Calu3 (cell line): ENCODE results near the gene B3GLCT. TPM values are rescaled to one million over a fixed set of nuclear protein-coding genes. Genes with fewer than 3 reads are reported as not detected.
"Not testable (repeated sequence)": the region's sequence is repeated elsewhere in the genome, so short reads cannot be mapped to it uniquely, and the experiment has no call there.

Experiments used
- BruUV-seq: library from RNA; stranded (reverse); fragments of 400-500 nt; replicated peaks from 2 replicates; lab custom pipeline; 2021; lab: Mats Ljungman, UMichigan
- CTCF ChIA-PET: fragments of 300-600 bp; sonication (Branson Sonifier 250); formaldehyde crosslinking; loops from one replicate; lab custom pipeline; 2022; ENCODE audit warnings: antibody characterized with exemption; lab: Charles Lee
- DNase-seq: peaks from one replicate; pipeline ENCODE4 v3.0.0; 2022
- H3K27ac Mint-ChIP-seq: one replicate; pipeline ENCODE4 v1.8.0; 2022; ENCODE audit warnings: mixed read lengths; ENCODE audit not compliant: unreplicated experiment
- H3K27me3 Mint-ChIP-seq: one replicate; pipeline ENCODE4 v1.8.0; 2022; ENCODE audit warnings: mixed read lengths; ENCODE audit not compliant: unreplicated experiment
- H3K36me3 Mint-ChIP-seq: one replicate; pipeline ENCODE4 v1.8.0; 2022; ENCODE audit warnings: mild to moderate bottlenecking, moderate library complexity, mixed read lengths; ENCODE audit not compliant: insufficient read depth, unreplicated experiment
- H3K4me1 Mint-ChIP-seq: one replicate; pipeline ENCODE4 v1.8.0; 2022; ENCODE audit warnings: mild to moderate bottlenecking, low read depth, mixed read lengths; ENCODE audit not compliant: unreplicated experiment
- H3K4me3 Mint-ChIP-seq: one replicate; pipeline ENCODE4 v1.8.0; 2022; ENCODE audit warnings: mild to moderate bottlenecking, low read depth, moderate library complexity, mixed read lengths; ENCODE audit not compliant: unreplicated experiment
- H3K9me3 Mint-ChIP-seq: one replicate; pipeline ENCODE4 v1.8.0; 2022; ENCODE audit warnings: low read depth, mixed read lengths; ENCODE audit not compliant: unreplicated experiment
- intact Hi-C: fragments of 100-400 bp; cut with micrococcal nuclease; formaldehyde crosslinking; loops from one replicate; pipeline ENCODE4 v1.10.0; 2022; ENCODE audit not compliant: unreplicated experiment
- total RNA-seq: library from RNA; stranded (reverse); gene quantifications from 2 replicates; pipeline ENCODE4 v1.2.3, GENCODE V29; 2022
- TF ChIP-seq, protein P1 (sequence below): fragments of 200-600 bp; IDR thresholded peaks from one replicate; pipeline ENCODE4 v1.8.0; 2022; ENCODE audit warnings: antibody characterized with exemption; ENCODE audit not compliant: unreplicated experiment

B3GLCT gene
- total RNA-seq, 1 experiment from 2014 or later: 5.1 TPM

DNA sequence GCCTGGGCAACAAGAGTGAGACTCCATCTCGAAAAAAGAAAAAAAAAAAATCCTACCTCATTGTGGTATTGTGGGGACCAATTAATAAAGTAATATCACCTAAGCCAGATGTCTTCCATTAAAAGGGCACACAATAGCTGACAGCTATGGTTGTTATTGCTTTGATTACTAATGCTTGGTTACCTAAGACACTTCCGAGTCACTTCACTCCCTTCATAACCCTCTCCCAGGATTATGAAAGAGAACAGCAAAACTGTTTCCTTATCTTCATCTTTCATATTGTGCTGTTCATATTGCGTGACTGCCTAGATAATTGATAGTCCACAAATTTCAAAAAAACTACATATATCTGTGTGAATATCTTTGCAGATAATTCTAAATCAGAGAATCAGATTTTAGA, 27.8 kb upstream of the B3GLCT start:
- CTCF ChIA-PET: no interaction called here
- TF ChIP-seq, protein P1, sequence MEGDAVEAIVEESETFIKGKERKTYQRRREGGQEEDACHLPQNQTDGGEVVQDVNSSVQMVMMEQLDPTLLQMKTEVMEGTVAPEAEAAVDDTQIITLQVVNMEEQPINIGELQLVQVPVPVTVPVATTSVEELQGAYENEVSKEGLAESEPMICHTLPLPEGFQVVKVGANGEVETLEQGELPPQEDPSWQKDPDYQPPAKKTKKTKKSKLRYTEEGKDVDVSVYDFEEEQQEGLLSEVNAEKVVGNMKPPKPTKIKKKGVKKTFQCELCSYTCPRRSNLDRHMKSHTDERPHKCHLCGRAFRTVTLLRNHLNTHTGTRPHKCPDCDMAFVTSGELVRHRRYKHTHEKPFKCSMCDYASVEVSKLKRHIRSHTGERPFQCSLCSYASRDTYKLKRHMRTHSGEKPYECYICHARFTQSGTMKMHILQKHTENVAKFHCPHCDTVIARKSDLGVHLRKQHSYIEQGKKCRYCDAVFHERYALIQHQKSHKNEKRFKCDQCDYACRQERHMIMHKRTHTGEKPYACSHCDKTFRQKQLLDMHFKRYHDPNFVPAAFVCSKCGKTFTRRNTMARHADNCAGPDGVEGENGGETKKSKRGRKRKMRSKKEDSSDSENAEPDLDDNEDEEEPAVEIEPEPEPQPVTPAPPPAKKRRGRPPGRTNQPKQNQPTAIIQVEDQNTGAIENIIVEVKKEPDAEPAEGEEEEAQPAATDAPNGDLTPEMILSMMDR: no peak

DNA sequence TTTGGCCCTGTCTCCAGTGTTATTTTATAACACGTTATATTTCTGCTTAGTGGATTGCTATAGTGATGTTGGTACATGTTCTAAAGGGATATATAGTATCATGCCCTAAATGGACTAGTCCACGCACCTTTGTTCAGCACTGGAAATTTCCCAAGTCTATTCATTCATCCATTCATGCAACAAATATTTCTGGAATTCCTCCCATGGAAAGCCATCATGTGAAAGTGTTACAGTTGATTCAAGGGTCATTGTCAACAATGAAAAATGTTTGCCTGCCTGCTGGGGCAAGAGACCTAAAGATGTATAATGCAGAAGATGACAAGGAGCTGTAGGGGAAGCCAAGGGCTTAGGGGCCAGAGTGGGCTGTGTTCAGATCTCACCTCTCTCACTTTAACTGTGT, 27.2 kb upstream of the B3GLCT start:
- intact Hi-C loops: no loop called here
- no peak overlapping the region for H3K27ac Mint-ChIP-seq
- CTCF ChIA-PET: no interaction called here

More for the DNA sequence above, 27.8 kb upstream of the B3GLCT start:
- no TSS peak for BruUV-seq
- H3K9me3 Mint-ChIP-seq: no peaks in the 10 kb centered on the region
- no peaks in the 10 kb centered on the region for H3K36me3 Mint-ChIP-seq
- DNase-seq: no peak
- no peaks in the 10 kb centered on the region for H3K27me3 Mint-ChIP-seq
- H3K27ac Mint-ChIP-seq: no peak overlapping the region
- no peak overlapping the region for H3K4me3 Mint-ChIP-seq
- intact Hi-C loops: no loop called here
- peaks cover 22% of the 10 kb centered on the region for H3K4me1 Mint-ChIP-seq

DNA sequence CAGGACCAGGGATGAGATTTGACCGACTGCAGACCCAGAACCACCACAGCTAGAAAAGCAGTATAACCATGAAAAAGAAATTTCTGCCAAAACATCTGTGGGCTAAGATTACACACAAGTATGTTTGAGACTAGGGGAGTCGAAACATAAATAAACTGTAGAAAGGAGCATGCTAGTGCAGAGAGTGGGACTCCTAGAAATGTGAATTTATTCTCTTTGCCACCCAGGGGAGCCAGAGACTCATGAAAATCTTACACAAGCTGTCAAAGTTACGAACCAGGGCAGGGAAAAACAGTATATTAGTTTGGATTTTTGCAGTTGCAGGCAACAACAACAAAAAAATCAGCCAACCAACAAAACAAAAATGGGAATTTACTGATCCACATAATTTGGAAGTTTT, 25.8 kb upstream of the B3GLCT start:
- H3K36me3 Mint-ChIP-seq: no peaks in the 10 kb centered on the region
- no TSS peak for BruUV-seq
- CTCF ChIA-PET: no interaction called here
- no peak overlapping the region for H3K27ac Mint-ChIP-seq
- peaks cover 7% of the 10 kb centered on the region for H3K9me3 Mint-ChIP-seq
- no peak overlapping the region for H3K4me3 Mint-ChIP-seq
- DNase-seq: no peak
- TF ChIP-seq, protein P1: no peak
- peaks cover 16% of the 10 kb centered on the region for H3K4me1 Mint-ChIP-seq
- intact Hi-C loops: no loop called here
- no peaks in the 10 kb centered on the region for H3K27me3 Mint-ChIP-seq

More for the DNA sequence above, 27.2 kb upstream of the B3GLCT start:
- no TSS peak for BruUV-seq
- Mint-ChIP-seq H3K36me3 (no peaks in the 10 kb centered on the region), H3K4me3 (no peak overlapping the region), H3K27me3 (no peaks in the 10 kb centered on the region), H3K9me3 (peaks cover 4% of the 10 kb centered on the region), H3K4me1 (peaks cover 22% of the 10 kb centered on the region)
- no peak for DNase-seq
- TF ChIP-seq, protein P1: no peak

DNA sequence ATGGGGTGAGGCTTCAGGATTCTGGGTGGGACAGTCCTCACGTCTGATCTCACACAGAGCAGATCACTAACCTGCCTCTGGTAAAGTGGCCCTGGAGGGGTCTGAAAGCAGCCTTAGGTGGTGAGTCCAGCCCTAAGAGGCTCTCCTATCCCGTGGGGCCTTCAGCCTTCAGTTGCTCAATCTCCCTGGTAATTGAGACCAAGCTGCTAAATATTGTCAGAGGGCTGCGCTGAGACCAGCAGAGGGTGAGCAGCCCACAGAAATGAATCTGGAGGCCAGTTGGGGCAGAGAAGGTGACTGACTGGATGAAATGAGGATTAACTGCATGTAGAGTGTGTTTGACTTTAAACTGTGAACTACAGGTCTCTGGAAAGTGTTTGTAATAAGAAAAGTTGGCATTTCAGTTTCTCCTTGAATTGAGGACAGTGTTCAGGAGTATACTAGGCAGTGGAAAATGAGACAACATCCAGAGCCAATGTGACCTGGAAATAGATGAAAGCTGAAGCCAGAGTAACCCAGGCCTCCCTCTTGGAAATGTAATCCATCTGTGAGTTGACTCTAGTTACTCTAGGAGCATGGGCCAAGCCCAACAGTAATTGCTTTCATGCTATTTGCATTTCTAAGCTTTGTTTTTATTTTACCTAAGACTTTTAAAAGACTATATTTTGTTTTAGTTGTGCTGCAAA, 23.8 kb upstream of the B3GLCT start:
- H3K4me3 Mint-ChIP-seq: no peak overlapping the region
- no peak overlapping the region for H3K27ac Mint-ChIP-seq
- no peaks in the 10 kb centered on the region for H3K36me3 Mint-ChIP-seq
- peaks cover 7% of the 10 kb centered on the region for H3K9me3 Mint-ChIP-seq
- TF ChIP-seq, protein P1: no peak
- H3K4me1 Mint-ChIP-seq: peaks cover 15% of the 10 kb centered on the region
- no peak for DNase-seq
- BruUV-seq: no TSS peak
- CTCF ChIA-PET: no interaction called here
- H3K27me3 Mint-ChIP-seq: no peaks in the 10 kb centered on the region
- intact Hi-C loops: no loop called here

DNA sequence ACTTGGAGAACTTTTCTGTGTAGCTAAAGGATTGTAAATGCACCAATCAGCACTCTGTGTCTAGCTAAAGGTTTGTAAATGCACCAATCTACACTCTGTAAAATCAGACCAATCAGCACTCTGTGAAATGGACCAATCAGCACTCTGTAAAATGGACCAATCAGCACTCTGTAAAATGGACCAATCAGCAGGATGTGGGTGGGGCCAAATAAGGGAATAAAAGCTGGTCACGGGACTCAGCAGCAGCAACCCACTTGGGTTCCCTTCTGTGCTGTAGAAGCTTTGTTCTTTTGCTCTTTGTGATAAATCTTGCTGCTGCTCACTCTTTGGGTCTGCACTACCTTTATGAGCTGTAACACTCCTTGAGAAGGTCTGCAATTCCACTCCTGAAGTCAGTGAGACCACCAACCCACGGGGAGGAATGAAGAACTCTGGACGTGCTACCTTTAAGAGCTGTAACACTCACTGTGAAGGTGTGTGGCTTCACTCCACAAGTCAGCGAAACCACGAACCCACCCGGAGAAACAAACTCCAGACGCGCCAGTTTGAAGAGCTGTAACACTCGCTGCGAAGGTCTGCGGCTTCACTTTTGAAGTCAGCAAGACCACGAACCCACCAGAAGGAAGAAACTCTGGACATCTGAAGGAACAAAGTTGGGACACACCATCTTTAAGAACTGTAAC, 21.8 kb upstream of the B3GLCT start:
- intact Hi-C loops: not testable (repeated sequence)

More for the DNA sequence above, 21.8 kb upstream of the B3GLCT start:
- H3K4me1 Mint-ChIP-seq, H3K4me3 Mint-ChIP-seq, H3K9me3 Mint-ChIP-seq, CTCF ChIA-PET, H3K27ac Mint-ChIP-seq, BruUV-seq, DNase-seq, H3K36me3 Mint-ChIP-seq, H3K27me3 Mint-ChIP-seq: not testable (repeated sequence)
